Hepatocyte (in vitro differentiated cells): ENCODE data around the gene ARHGAP26.

Experiments used
- CTCF ChIP-seq: fragments of 200-600 bp; sonication (generic); IDR thresholded peaks from 2 replicates; pipeline ENCODE4 v1.5.1; 2016; ENCODE audit warnings: antibody characterized with exemption, mild to moderate bottlenecking; ENCODE audit not compliant: poor library complexity
- EZH2phosphoT487 ChIP-seq: fragments of 200-600 bp; sonication (generic); IDR thresholded peaks from one replicate; pipeline ENCODE4 v1.6.1; 2018; ENCODE audit warnings: antibody characterized with exemption, mild to moderate bottlenecking, low read depth, moderate library complexity; ENCODE audit not compliant: unreplicated experiment, severe bottlenecking

- TF ChIP-seq CTCF: no peak
- no peak for TF ChIP-seq EZH2phosphoT487
Measured at GRCh38 chr5:142857405-142857804, 87.2 kb downstream of the ARHGAP26 start.
